Endothelial cell of umbilical vein (primary cell): ENCODE data around the gene GHRHR.

ENCODE experiments used
- JUN ChIP-seq: IDR thresholded peaks from 2 replicates; pipeline ENCODE4 v1.6.1; 2011; ENCODE audit warnings: borderline replicate concordance, low read depth; ENCODE audit not compliant: insufficient read length, insufficient read depth
- POLR2A ChIP-seq: IDR thresholded peaks from 2 replicates; pipeline ENCODE4 v1.6.1; 2012; ENCODE audit warnings: low read depth, mild to moderate bottlenecking, control low read depth, low read length
- POLR2AphosphoS5 ChIP-seq: IDR thresholded peaks from 2 replicates; pipeline ENCODE4 v1.6.1; 2012; ENCODE audit warnings: low read depth, mild to moderate bottlenecking, control low read depth, low read length, moderate library complexity; ENCODE audit not compliant: insufficient read depth
- TF ChIP-seq, protein P1 (sequence below): IDR thresholded peaks from 2 replicates; pipeline ENCODE4 v1.6.1; 2011; ENCODE audit not compliant: insufficient read depth, insufficient read length

GRCh38 chr7:30936650-30937245 is 27.0 kb upstream of the GHRHR start:
- TF ChIP-seq POLR2AphosphoS5 (no peak), JUN (no peak), POLR2A (no peak)
- TF ChIP-seq, protein P1, sequence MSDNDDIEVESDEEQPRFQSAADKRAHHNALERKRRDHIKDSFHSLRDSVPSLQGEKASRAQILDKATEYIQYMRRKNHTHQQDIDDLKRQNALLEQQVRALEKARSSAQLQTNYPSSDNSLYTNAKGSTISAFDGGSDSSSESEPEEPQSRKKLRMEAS: no peak
